Stimulated activated CD4-positive, alpha-beta T cell treated with anti-CD3 and anti-CD28 coated beads, TNF-alpha, amount 100 ng/mL, for 48 hours (primary cell): Measurements from ENCODE around the gene CYP4F2.
"Not testable (repeated sequence)": the region's sequence is repeated elsewhere in the genome, so short reads cannot be mapped to it uniquely, and the experiment has no call there.

ENCODE experiments used
- DNase-seq, 3 donors: peaks; one replicate each; pipeline ENCODE4 v3.0.0-alpha.2; 2020; ENCODE audit warnings: low read depth in 3 of 3

Gene CYP4F2

GRCh38 chr19:15900032-15900431, 2.2 kb upstream of the CYP4F2 start:
- not testable (repeated sequence) for DNase-seq

GRCh38 chr19:15899561-15899960, 1.7 kb upstream of the CYP4F2 start:
- not testable (repeated sequence) for DNase-seq

GRCh38 chr19:15897026-15897737, 692 bp downstream of the CYP4F2 start:
- no peak for DNase-seq

GRCh38 chr19:15895876-15896430, 1.9 kb downstream of the CYP4F2 start:
- no peak for DNase-seq

- no peak for DNase-seq
These were observed 3.5 kb downstream of the CYP4F2 start for GRCh38 chr19:15894359-15894758.

GRCh38 chr19:15893477-15893876, 4.4 kb downstream of the CYP4F2 start:
- no peak for DNase-seq

- no peak for DNase-seq
These were observed 5.9 kb downstream of the CYP4F2 start for GRCh38 chr19:15892012-15892411.

- no peak for DNase-seq
These were observed 6.4 kb downstream of the CYP4F2 start for GRCh38 chr19:15891434-15891833.

- not testable (repeated sequence) for DNase-seq
These were observed 8.5 kb downstream of the CYP4F2 start for GRCh38 chr19:15889339-15889738.

- no peak for DNase-seq
These were observed 12.0 kb downstream of the CYP4F2 start for GRCh38 chr19:15885919-15886318.

- DNase-seq, result no peak
These were observed 12.7 kb downstream of the CYP4F2 start for GRCh38 chr19:15885167-15885566.

- not testable (repeated sequence) for DNase-seq
These were observed 14.5 kb downstream of the CYP4F2 start for GRCh38 chr19:15883329-15883728.

- DNase-seq, result no peak
These were observed 22.9 kb downstream of the CYP4F2 start for GRCh38 chr19:15874821-15875474.

- not testable (repeated sequence) for DNase-seq
These were observed 24.1 kb downstream of the CYP4F2 start for GRCh38 chr19:15873771-15874170.

GRCh38 chr19:15871570-15871969, 26.3 kb downstream of the CYP4F2 start:
- no peak for DNase-seq

- no peak for DNase-seq
These were observed 28.0 kb downstream of the CYP4F2 start for GRCh38 chr19:15869873-15870272.

- DNase-seq, result peak in 2 of 3 donors; percentile 5 to 7
These were observed 28.7 kb downstream of the CYP4F2 start for GRCh38 chr19:15869109-15869555.

GRCh38 chr19:15866636-15867035, 31.2 kb downstream of the CYP4F2 start:
- DNase-seq, result no peak

- no peak for DNase-seq
These were observed 33.0 kb downstream of the CYP4F2 start for GRCh38 chr19:15864824-15865223.

GRCh38 chr19:15863272-15863671, 34.6 kb downstream of the CYP4F2 start:
- DNase-seq, result no peak

GRCh38 chr19:15862444-15862843, 35.4 kb downstream of the CYP4F2 start:
- no peak for DNase-seq

- DNase-seq, result no peak
These were observed 37.4 kb downstream of the CYP4F2 start for GRCh38 chr19:15860522-15860921.

- no peak for DNase-seq
These were observed 38.7 kb downstream of the CYP4F2 start for GRCh38 chr19:15859187-15859586.
